ENCODE measurements around the gene ZNF133. TPM values are rescaled to one million over a fixed set of nuclear protein-coding genes. Genes with fewer than 3 reads are reported as not detected.

ZNF133 gene
- total and polyA plus RNA-seq, 7 donors = 5.2 to 10.1 (median 8.4) TPM

DNA sequence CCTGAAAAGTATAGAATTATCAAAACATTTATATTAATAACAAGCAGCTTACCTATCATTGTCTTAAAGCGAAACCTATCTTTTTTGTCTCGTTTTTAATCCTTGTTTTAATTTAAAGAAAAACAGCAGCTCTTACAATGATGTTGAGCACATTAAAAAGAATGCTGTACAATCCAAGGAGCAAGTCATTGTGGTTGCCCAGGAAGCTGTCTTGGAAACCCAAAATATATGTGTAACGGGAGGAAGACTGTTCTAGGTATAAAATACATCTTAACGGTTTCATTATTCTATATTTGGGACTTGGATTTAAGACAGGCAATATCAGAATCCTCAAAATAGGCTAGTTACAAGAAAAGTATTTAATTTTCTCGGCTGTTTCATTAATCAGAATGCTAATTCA lies 21.7 kb downstream of the ZNF133 start:
- intact Hi-C loops (cut with DNase I) = no loop called here
- Histone ChIP-seq H3K4me1 (peaks cover 5% of the 10 kb centered on the region), H3K27ac (no peak overlapping the region), H3K27me3 (ENCODE audit: insufficient read depth in 3 of 3, low read length in 2 of 3) (no peaks in the 10 kb centered on the region), H3K36me3 (ENCODE audit: insufficient read depth in 1 of 2, low read depth in 1 of 2) (peaks cover 6 to 29% of the 10 kb centered on the region in 2 donors), H3K9me3 (no peaks in the 10 kb centered on the region), H3K4me3 (no peak overlapping the region)
- TF ChIP-seq, protein P1, sequence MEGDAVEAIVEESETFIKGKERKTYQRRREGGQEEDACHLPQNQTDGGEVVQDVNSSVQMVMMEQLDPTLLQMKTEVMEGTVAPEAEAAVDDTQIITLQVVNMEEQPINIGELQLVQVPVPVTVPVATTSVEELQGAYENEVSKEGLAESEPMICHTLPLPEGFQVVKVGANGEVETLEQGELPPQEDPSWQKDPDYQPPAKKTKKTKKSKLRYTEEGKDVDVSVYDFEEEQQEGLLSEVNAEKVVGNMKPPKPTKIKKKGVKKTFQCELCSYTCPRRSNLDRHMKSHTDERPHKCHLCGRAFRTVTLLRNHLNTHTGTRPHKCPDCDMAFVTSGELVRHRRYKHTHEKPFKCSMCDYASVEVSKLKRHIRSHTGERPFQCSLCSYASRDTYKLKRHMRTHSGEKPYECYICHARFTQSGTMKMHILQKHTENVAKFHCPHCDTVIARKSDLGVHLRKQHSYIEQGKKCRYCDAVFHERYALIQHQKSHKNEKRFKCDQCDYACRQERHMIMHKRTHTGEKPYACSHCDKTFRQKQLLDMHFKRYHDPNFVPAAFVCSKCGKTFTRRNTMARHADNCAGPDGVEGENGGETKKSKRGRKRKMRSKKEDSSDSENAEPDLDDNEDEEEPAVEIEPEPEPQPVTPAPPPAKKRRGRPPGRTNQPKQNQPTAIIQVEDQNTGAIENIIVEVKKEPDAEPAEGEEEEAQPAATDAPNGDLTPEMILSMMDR (IDR thresholded peaks at IDR 0.05) = no peak
- ATAC-seq (no peak), DNase-seq (no peak)
- WGBS, 3 donors = 71 to 87% (median 80%) methylated on average over 5 of the region's 5 CpGs

DNA sequence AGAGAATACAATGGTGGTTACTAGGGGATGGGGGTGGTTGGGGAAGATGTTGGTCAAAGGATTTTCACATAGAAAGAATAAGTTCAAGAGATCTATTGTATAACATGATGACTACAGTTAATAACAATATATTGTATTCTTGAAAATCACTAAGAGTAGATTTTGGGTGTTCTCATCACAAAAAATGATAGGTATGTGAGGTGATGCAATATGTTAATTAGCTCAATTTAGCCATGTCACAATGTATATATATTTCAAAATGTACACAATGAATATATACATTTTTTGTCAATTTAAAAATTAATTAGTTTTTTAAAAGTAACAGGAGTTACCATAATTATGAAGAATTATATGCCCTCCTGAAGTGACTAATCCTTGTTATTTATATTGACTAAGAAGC lies 22.3 kb downstream of the ZNF133 start:
- H3K9me3 ChIP-seq = no peaks in the 10 kb centered on the region
- ATAC-seq = no peak
- no peaks in the 10 kb centered on the region for H3K27me3 ChIP-seq (ENCODE audit: insufficient read depth in 3 of 3, low read length in 2 of 3)
- no peak overlapping the region for H3K27ac ChIP-seq
- H3K4me1 ChIP-seq = peaks cover 5% of the 10 kb centered on the region
- DNase-seq = no peak
- TF ChIP-seq, protein P1 (IDR thresholded peaks at IDR 0.05) = no peak
- no peak overlapping the region for H3K4me3 ChIP-seq
- intact Hi-C loops (cut with DNase I) = no loop called here
- peaks cover 6 to 29% of the 10 kb centered on the region in 2 donors for H3K36me3 ChIP-seq (ENCODE audit: insufficient read depth in 1 of 2, low read depth in 1 of 2)

DNA sequence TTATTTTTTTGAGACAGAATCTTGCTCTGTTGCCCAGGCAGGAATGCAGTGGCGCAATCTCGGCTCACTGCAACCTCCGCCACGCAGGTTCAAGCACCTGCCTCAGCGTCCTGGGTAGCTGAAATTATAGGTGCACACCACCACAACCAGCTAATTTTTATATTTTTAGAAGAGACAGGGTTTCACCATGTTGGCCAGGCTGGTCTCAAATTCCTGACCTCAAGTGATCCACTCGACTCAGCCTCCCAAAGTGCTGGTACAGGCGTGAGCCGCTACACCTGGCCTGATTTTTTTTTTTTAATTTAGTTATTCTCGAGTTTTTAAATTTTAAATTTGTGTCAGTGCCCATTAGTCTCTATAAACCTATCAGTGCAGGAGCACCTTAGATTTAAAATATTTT lies 24.4 kb downstream of the ZNF133 start:
- ATAC-seq (peak in 3 of 4 donors; percentile 30 to 66 (median 52)), DNase-seq (no peak)
- Histone ChIP-seq H3K27ac (peak overlapping the region; percentile 73), H3K4me3 (no peak overlapping the region), H3K4me1 (peaks cover 5% of the 10 kb centered on the region), H3K9me3 (no peaks in the 10 kb centered on the region), H3K27me3 (ENCODE audit: insufficient read depth in 3 of 3, low read length in 2 of 3) (no peaks in the 10 kb centered on the region), H3K36me3 (ENCODE audit: insufficient read depth in 1 of 2, low read depth in 1 of 2) (peaks cover 7 to 28% of the 10 kb centered on the region in 2 donors)
- intact Hi-C loops (cut with DNase I) = no loop called here
- WGBS, 3 donors = 32 to 55% (median 37%) methylated on average over 9 of the region's 9 CpGs
- TF ChIP-seq, protein P1 (IDR thresholded peaks at IDR 0.05) = no peak

DNA sequence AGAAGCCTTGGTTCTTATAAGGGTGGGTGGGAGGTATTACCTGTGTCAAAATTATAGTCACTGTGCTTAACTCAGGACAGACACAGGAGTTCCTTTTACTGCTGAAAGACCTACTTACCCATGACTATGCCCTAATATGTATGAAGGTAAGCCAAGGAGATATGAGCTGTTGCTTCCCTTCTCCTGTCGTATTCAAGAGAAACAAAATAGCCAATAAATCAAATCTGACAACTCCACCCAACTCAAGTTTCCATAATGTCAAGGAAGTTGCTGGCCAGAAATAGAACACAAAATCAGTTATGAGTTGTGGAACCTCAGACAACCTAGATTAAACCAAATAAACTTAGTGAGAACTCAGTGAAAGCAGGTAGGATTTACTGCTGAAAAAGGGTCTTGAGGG lies 25.1 kb downstream of the ZNF133 start:
- peak; percentile 37 to 82 (median 70) for ATAC-seq
- intact Hi-C loops (cut with DNase I) = no loop called here
- WGBS, 3 donors = 14 to 22% (median 17%) methylated on average over 1 of the region's 1 CpG

More for the DNA sequence above, 25.1 kb downstream of the ZNF133 start:
- Histone ChIP-seq H3K27me3 (ENCODE audit: insufficient read depth in 3 of 3, low read length in 2 of 3) (no peaks in the 10 kb centered on the region), H3K9me3 (no peaks in the 10 kb centered on the region), H3K36me3 (ENCODE audit: insufficient read depth in 1 of 2, low read depth in 1 of 2) (peaks cover 7 to 32% of the 10 kb centered on the region in 2 donors), H3K4me3 (no peak overlapping the region), H3K27ac (peak overlapping the region; percentile 73), H3K4me1 (peaks cover 5% of the 10 kb centered on the region)
- no peak for DNase-seq
- TF ChIP-seq, protein P1 (IDR thresholded peaks at IDR 0.05) = no peak

All from psoas muscle (tissue), 8 donors.